PC-3 (cell line): Measurements from ENCODE around the gene HAPLN2. TPM values are rescaled to one million over a fixed set of nuclear protein-coding genes. Genes with fewer than 3 reads are reported as not detected.
A peak's percentile ranks its signal among the peaks of the same experiment; 100 is the strongest.

Source experiments
- ATAC-seq: fragments of 200-7000 bp; cut with Tn5 transposase; 2 replicates; pipeline ENCODE4 v1.9.1; 2020; ENCODE audit warnings: mild to moderate bottlenecking, moderate library complexity
- BruUV-seq: library from RNA; stranded (reverse); fragments of 400-500 nt; replicated peaks from 2 replicates; lab custom pipeline; 2021; lab: Mats Ljungman, UMichigan
- CTCF ChIA-PET: fragments of 300-600 bp; sonication (Branson Sonifier 250); formaldehyde crosslinking; loops from one replicate; lab custom pipeline; 2022; ENCODE audit warnings: antibody characterized with exemption; lab: Charles Lee
- POLR2A ChIA-PET: fragments of 300-600 bp; sonication (Branson Sonifier 250); formaldehyde crosslinking; loops from one replicate; lab custom pipeline; 2022; ENCODE audit warnings: antibody characterized with exemption; ENCODE audit not compliant: unreplicated experiment; lab: Charles Lee
- DNase-seq: peaks from one replicate; pipeline ENCODE4 v3.0.0-alpha.2; 2015
- H2AFZ ChIP-seq: fragments of 300-600 bp; sonication (generic); 2 replicates; pipeline ENCODE4 v1.6.0; 2016; ENCODE audit warnings: antibody characterized with exemption, low read length
- H3F3A ChIP-seq: fragments of 300-600 bp; sonication (generic); one replicate; pipeline ENCODE4 v1.6.0; 2017; ENCODE audit warnings: antibody characterized with exemption, low read length, control low read depth, mild to moderate bottlenecking; ENCODE audit not compliant: unreplicated experiment
- H3K27ac ChIP-seq: fragments of 300-600 bp; sonication (generic); 2 replicates; pipeline ENCODE4 v1.5.1; 2016; ENCODE audit warnings: mild to moderate bottlenecking, low read length
- H3K27me3 ChIP-seq: fragments of 300-600 bp; sonication (generic); 2 replicates; pipeline ENCODE4 v1.6.1; 2016; ENCODE audit warnings: low read length, mixed read lengths
- H3K36me3 ChIP-seq: fragments of 300-600 bp; sonication (generic); 2 replicates; pipeline ENCODE4 v1.6.1; 2016; ENCODE audit warnings: low read depth, mixed run types, low read length, mixed read lengths
- H3K4me1 ChIP-seq: fragments of 300-600 bp; sonication (generic); 2 replicates; pipeline ENCODE4 v1.5.1; 2016; ENCODE audit warnings: low read length; ENCODE audit not compliant: insufficient read depth
- H3K4me2 ChIP-seq: fragments of 300-600 bp; sonication (generic); 2 replicates; pipeline ENCODE4 v1.6.0; 2016; ENCODE audit warnings: low read length
- H3K4me3 ChIP-seq: fragments of 300-600 bp; sonication (generic); 2 replicates; pipeline ENCODE4 v1.5.1; 2016; ENCODE audit warnings: mild to moderate bottlenecking, low read length, mixed read lengths
- H3K79me2 ChIP-seq: fragments of 300-600 bp; sonication (generic); 2 replicates; pipeline ENCODE4 v1.6.1; 2017; ENCODE audit warnings: low read length, mixed read lengths
- H3K9ac ChIP-seq: fragments of 300-600 bp; sonication (generic); 2 replicates; pipeline ENCODE4 v1.6.0; 2016; ENCODE audit warnings: mild to moderate bottlenecking, low read length
- H3K9me2 ChIP-seq: fragments of 300-600 bp; sonication (generic); replicated peaks from 2 replicates; pipeline ENCODE4 v1.6.1; 2016; ENCODE audit warnings: mixed run types, low read length, mixed read lengths
- H3K9me3 ChIP-seq: fragments of 300-600 bp; sonication (generic); 2 replicates; pipeline ENCODE4 v1.6.1; 2016; ENCODE audit warnings: low read length, mixed read lengths
- H4K20me1 ChIP-seq: fragments of 300-600 bp; sonication (generic); 2 replicates; pipeline ENCODE4 v1.6.1; 2016; ENCODE audit warnings: low read length, mixed read lengths
- EZH2 ChIP-seq: fragments of 300-600 bp; sonication (generic); IDR thresholded peaks from one replicate; pipeline ENCODE4 v1.6.1; 2017; ENCODE audit warnings: antibody characterized with exemption, mild to moderate bottlenecking, low read length; ENCODE audit not compliant: unreplicated experiment
- EZH2phosphoT487 ChIP-seq: fragments of 300-600 bp; sonication (generic); IDR thresholded peaks from 2 replicates; pipeline ENCODE4 v1.6.1; 2018; ENCODE audit warnings: mild to moderate bottlenecking, antibody characterized with exemption, low read length, borderline replicate concordance
- intact Hi-C: fragments of 100-400 bp; cut with micrococcal nuclease; formaldehyde crosslinking; loops from 2 replicates; pipeline ENCODE4 v1.9.0; 2023
- total RNA-seq: library from RNA; depleted of rRNA; stranded (reverse); fragments of >200 nt; gene quantifications from 2 replicates; pipeline ENCODE4 v1.2.3, GENCODE V29; 2014
- TF ChIP-seq, protein P1 (sequence below): fragments of 300-600 bp; sonication (generic); conservative IDR thresholded peaks from 2 replicates; pipeline ENCODE4 v1.5.1; 2017; ENCODE audit warnings: antibody characterized with exemption, low read depth, mild to moderate bottlenecking, low read length

HAPLN2 gene
- total RNA-seq, 1 experiment from 2014 or later = 1.1 TPM

DNA sequence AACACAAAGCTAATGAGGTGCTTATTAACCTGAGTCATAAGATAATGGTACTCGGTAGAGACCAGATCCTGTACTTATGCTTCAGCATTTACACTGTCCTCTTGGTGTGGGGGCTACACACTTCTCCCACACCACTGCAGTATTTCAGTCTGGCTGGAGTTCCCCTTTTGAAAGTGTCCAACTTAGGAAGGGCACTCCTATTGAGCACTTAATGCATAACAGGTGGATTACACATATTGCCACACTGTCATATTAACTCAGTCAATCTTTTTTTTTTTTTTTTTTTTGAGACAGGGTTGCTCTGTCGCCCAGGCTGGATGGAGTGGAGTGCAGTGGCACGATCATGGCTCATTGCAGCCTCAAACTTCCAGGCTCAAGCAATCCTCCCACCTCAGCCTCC is 19.4 kb upstream of the HAPLN2 start:
- DNase-seq (peak; percentile 64), ATAC-seq (peak; percentile 45)
- Histone ChIP-seq H3K4me2 (peak overlapping the region; percentile 93), H3K4me3 (peak overlapping the region; percentile 94), H4K20me1 (no peaks in the 10 kb centered on the region), H3K27me3 (no peaks in the 10 kb centered on the region), H3F3A (no peaks in the 10 kb centered on the region), H3K27ac (no peak overlapping the region), H3K36me3 (peaks cover 45% of the 10 kb centered on the region), H2AFZ (no peak overlapping the region), H3K9me2 (no peaks in the 10 kb centered on the region), H3K4me1 (peaks cover 20% of the 10 kb centered on the region), H3K9me3 (no peaks in the 10 kb centered on the region), H3K9ac (no peak overlapping the region), H3K79me2 (peaks cover 43% of the 10 kb centered on the region)
- POLR2A ChIA-PET = interaction anchor here (0.5 kb wide), 1 partner anchor 141 kb away, joined by 3 read pairs; the partner anchor contains the start of gene MRPL24
- CTCF ChIA-PET = no interaction called here
- TF ChIP-seq, protein P1, sequence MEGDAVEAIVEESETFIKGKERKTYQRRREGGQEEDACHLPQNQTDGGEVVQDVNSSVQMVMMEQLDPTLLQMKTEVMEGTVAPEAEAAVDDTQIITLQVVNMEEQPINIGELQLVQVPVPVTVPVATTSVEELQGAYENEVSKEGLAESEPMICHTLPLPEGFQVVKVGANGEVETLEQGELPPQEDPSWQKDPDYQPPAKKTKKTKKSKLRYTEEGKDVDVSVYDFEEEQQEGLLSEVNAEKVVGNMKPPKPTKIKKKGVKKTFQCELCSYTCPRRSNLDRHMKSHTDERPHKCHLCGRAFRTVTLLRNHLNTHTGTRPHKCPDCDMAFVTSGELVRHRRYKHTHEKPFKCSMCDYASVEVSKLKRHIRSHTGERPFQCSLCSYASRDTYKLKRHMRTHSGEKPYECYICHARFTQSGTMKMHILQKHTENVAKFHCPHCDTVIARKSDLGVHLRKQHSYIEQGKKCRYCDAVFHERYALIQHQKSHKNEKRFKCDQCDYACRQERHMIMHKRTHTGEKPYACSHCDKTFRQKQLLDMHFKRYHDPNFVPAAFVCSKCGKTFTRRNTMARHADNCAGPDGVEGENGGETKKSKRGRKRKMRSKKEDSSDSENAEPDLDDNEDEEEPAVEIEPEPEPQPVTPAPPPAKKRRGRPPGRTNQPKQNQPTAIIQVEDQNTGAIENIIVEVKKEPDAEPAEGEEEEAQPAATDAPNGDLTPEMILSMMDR = no peak; the same call in 1 of the 2 replicates
- no peak for TF ChIP-seq EZH2phosphoT487
- no peak for TF ChIP-seq EZH2
- intact Hi-C loops = no loop called here
- no TSS peak for BruUV-seq

DNA sequence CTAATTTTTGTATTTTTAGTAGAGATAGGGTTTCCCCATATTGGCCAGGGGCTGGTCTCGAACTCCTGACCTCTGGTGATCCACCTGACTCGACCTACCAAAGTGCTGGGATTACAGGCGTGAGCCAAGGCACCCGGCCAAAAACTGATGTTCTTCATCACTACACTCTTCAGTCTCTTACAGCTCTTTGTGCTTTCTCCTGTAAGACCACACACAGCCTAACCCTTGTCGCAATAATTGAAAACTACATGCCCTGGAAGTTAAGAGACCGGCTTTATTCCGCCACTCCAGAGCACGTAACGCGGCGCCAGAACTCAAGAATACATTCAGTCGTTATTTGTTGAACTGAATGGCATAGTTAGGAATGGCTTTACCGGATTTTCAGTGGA is 18.5 kb upstream of the HAPLN2 start:
- ChIA-PET POLR2A (no interaction called here), CTCF (no interaction called here)
- H3K36me3 ChIP-seq = peaks cover 36% of the 10 kb centered on the region
- TF ChIP-seq EZH2 = no peak
- TF ChIP-seq EZH2phosphoT487 = no peak
- TF ChIP-seq, protein P1 = no peak
- no peaks in the 10 kb centered on the region for H3K27me3 ChIP-seq
- H3K4me1 ChIP-seq = peaks cover 20% of the 10 kb centered on the region
- no TSS peak for BruUV-seq
- peaks cover 43% of the 10 kb centered on the region for H3K79me2 ChIP-seq
- DNase-seq (no peak), ATAC-seq (peak; percentile 4)
- no peaks in the 10 kb centered on the region for H4K20me1 ChIP-seq
- intact Hi-C loops = no loop called here
- peak overlapping the region; percentile 93 for H3K4me2 ChIP-seq
- peak overlapping the region; percentile 53 for H3K27ac ChIP-seq
- H3K9me3 ChIP-seq = no peaks in the 10 kb centered on the region
- H3K9me2 ChIP-seq = no peaks in the 10 kb centered on the region
- no peaks in the 10 kb centered on the region for H3F3A ChIP-seq
- peak overlapping the region; percentile 99 for H2AFZ ChIP-seq
- peak overlapping the region; percentile 92 for H3K9ac ChIP-seq
- peak overlapping the region; percentile 94 for H3K4me3 ChIP-seq

DNA sequence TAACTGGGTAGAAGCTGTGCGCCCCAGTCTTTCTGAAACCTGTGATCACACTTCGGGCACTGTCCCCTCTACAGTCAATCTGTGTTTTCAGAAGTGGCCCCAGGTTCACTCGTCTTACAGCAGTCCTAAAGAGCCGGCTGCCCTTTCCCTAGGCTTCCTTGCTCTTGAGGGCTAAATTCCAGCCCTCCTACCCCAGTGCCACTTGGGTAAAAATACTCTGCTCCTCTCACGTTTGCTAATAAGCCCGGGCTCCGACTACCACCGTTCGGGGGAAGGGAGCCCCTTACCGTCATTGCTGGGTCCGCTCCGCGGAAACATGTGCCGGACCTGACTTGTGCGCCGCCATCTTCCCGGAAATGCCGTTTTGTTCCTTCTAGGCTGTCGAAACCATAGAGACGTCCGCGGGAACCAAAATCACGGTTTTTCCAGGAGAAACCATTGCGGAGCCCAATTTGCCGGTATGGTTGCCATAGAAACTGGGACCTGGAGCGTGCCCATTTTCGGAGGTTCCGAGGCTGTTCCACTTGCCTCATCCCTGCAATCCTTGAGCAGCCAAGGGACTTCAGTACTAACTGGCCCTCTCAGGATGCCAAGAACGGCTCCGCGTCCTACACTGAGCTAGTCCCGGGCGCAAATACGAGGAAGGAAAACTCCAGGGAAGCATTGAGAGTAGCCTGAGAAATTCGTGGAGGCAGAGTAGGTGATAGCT is 17.9 kb upstream of the HAPLN2 start, which contains the start of gene GPATCH4:
Gene GPATCH4, minus strand, starts transcription at position 358 of the 709 bp plus-strand sequence.
- peak within 1 kb of the TSS; percentile 53 for H3K27ac ChIP-seq
- TF ChIP-seq, protein P1 = no peak
- no peak for TF ChIP-seq EZH2
- no peak for TF ChIP-seq EZH2phosphoT487
- no peaks in the 10 kb centered on the region for H4K20me1 ChIP-seq
- peak within 1 kb of the TSS; percentile 99 for H2AFZ ChIP-seq
- DNase-seq = peak; percentile 90
- BruUV-seq = TSS peak; percentile 77
- CTCF ChIA-PET = no interaction called here
- H3K4me2 ChIP-seq = peak within 1 kb of the TSS; percentile 93
- POLR2A ChIA-PET = interaction anchor here (0.5 to 0.6 kb wide), 4 partner anchors 14 to 101 kb away, joined by 3 to 19 read pairs (median 4); partner anchors contain the start of gene MEF2D
- ATAC-seq = peak; percentile 83
- intact Hi-C loops = no loop called here
- H3K4me3 ChIP-seq = peak within 1 kb of the TSS; percentile 94
- peak within 1 kb of the TSS; percentile 92 for H3K9ac ChIP-seq
- peaks cover 43% of the 10 kb centered on the region for H3K79me2 ChIP-seq
- no peaks in the 10 kb centered on the region for H3K27me3 ChIP-seq
- peaks cover 20% of the 10 kb centered on the region for H3K4me1 ChIP-seq
- H3K36me3 ChIP-seq = peaks cover 31% of the 10 kb centered on the region
- no peaks in the 10 kb centered on the region for H3K9me3 ChIP-seq
- no peaks in the 10 kb centered on the region for H3K9me2 ChIP-seq
- H3F3A ChIP-seq = no peaks in the 10 kb centered on the region
